SK-N-MC (cell line): ENCODE measurements around the gene MTMR3.
A peak's percentile ranks its signal among the peaks of the same experiment; 100 is the strongest.

Experiments
- DNase-seq: peaks from one replicate; pipeline ENCODE4 v3.0.0-alpha.2; 2011; ENCODE audit warnings: low read depth, low spot score
- H3K27ac ChIP-seq: fragments of 200-600 bp; sonication (generic); 2 replicates; pipeline ENCODE4 v1.5.1; 2016; ENCODE audit warnings: mixed run types
- H3K36me3 ChIP-seq: fragments of 200-600 bp; sonication (generic); 2 replicates; pipeline ENCODE4 v1.6.1; 2017; ENCODE audit warnings: antibody characterized with exemption, low read length, mixed read lengths; ENCODE audit not compliant: insufficient read depth
- H3K4me3 ChIP-seq: fragments of 200-600 bp; sonication (generic); 2 replicates; pipeline ENCODE4 v1.5.1; 2016
- H3K9ac ChIP-seq: fragments of 200-600 bp; sonication (generic); 2 replicates; pipeline ENCODE4 v1.8.0; 2017; ENCODE audit warnings: mixed run types, mixed read lengths; ENCODE audit not compliant: insufficient read length
- H3K9me3 ChIP-seq: fragments of 200-600 bp; sonication (generic); 2 replicates; pipeline ENCODE4 v1.6.1; 2017; ENCODE audit warnings: low read depth, mild to moderate bottlenecking, antibody characterized with exemption, low read length, moderate library complexity, mixed read lengths
- EZH2 ChIP-seq: fragments of 200-600 bp; sonication (generic); IDR thresholded peaks from one replicate; pipeline ENCODE4 v1.6.1; 2017; ENCODE audit warnings: antibody characterized with exemption
- FOXP2 ChIP-seq: optimal IDR thresholded peaks from 2 replicates; pipeline ENCODE3; 2011; ENCODE audit warnings: mild to moderate bottlenecking, moderate library complexity; ENCODE audit not compliant: insufficient read depth; ENCODE audit errors: extremely low read length, control extremely low read depth
- POLR2AphosphoS5 ChIP-seq: IDR thresholded peaks from 2 replicates; pipeline ENCODE4 v1.6.1; 2012; ENCODE audit warnings: mild to moderate bottlenecking, low read depth, low read length, borderline replicate concordance

The MTMR3 gene

DNA sequence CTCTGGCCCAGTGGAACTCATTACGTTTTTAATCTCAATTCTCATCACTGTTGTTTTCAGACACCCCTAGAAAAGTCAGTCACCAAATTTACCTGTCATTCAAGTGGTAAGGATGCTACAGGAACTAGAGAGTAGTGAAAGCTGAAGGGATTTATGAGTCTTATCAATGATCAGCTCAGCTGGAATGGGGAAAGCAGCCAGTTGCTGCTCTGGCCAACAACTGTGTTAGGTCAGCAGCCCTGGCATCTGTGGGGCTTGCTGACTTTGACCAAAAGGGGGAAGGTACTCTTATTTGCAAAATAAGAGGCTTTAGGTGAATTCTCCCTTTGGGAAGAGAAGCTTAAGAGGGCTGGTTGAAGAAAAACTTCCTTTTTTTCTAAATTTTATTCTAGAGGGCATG, 121.1 kb downstream of the MTMR3 start:
- no peak for TF ChIP-seq EZH2
- no peak for TF ChIP-seq FOXP2
- no peak for TF ChIP-seq POLR2AphosphoS5
- DNase-seq, result no peak
- Histone ChIP-seq H3K9me3 (no peaks in the 10 kb centered on the region), H3K36me3 (peaks cover 4% of the 10 kb centered on the region; the same call in 1 of the 2 replicates), H3K4me3 (no peak overlapping the region), H3K9ac (no peak overlapping the region), H3K27ac (no peak overlapping the region)

DNA sequence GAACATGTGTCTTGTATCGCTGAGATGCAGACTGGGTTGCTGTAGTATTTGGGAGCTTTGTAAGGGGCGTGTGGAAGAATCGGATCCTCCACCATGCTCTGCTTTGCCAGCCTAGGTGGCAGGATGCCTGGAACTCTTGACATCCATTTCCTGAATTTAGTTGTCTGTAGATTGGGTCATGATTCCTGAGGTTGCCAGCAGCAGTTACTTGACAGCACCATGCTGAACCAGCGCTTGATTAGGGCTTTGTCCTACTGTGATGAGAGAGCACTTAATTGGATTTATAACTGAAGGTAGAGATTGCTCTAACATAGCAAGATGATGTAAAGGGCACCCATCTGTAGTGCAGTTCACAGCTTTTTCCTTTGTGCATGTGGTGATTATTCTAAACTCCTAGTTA, 121.7 kb downstream of the MTMR3 start:
- Histone ChIP-seq H3K9me3 (no peaks in the 10 kb centered on the region), H3K27ac (no peak overlapping the region), H3K4me3 (no peak overlapping the region), H3K36me3 (no peaks in the 10 kb centered on the region), H3K9ac (no peak overlapping the region)
- no peak for DNase-seq
- TF ChIP-seq FOXP2 (no peak), EZH2 (no peak), POLR2AphosphoS5 (no peak)

DNA sequence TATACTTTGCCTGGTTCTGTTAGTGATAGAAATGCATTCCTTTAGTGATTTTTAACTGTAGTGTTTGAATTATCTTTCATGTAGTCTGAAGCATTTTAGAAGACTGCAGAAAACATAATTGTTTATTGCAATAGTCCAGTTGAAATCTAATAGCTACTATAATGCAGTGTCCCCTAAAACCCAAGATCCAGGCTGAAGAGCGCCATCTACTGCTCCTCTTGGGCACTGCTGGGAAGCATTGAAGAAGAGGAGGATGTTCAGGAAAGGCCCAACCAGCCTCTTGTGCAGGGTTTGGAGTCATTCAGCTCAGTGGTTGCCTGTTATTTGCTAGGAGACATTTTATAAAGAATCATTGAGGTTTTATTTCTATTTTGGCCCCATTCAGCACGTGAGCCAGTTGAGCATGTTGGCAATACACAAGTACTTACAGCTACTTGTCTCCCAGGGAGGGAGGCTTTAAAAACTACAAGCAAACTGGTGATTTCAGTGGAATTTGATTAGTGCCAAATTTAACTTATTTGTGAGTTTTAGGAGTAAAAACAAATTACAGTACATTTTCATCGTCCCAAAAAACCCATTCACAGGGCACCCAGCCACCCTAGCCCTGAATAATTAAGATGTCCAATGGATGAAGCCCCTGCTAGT, 122.4 kb downstream of the MTMR3 start:
- H3K27ac ChIP-seq, result no peak overlapping the region
- H3K4me3 ChIP-seq, result no peak overlapping the region
- no peaks in the 10 kb centered on the region for H3K36me3 ChIP-seq
- H3K9ac ChIP-seq, result no peak overlapping the region
- H3K9me3 ChIP-seq, result no peaks in the 10 kb centered on the region
- TF ChIP-seq FOXP2 (no peak), EZH2 (no peak), POLR2AphosphoS5 (no peak)
- no peak for DNase-seq

DNA sequence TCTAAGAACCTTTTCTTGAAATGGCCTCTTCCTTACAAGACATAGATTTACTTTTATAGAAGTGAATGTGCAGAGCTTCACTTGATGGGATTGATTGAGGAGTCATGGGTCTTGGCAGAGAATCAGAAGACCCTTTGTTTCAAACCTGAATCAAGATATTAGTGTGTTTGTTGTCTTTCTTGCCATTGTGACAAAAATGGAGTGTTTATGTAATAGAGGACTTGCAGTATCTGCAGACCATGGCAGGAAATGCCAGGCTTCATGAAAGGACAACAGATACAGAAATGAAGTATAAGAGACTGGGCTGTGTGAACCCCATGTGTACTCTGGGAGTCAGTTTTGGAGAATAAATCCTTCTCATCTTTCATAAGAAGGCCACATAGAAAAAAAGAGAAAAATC, 124.4 kb downstream of the MTMR3 start:
- no peak for DNase-seq
- no peaks in the 10 kb centered on the region for H3K9me3 ChIP-seq
- no peak overlapping the region for H3K27ac ChIP-seq
- no peak overlapping the region for H3K4me3 ChIP-seq
- H3K36me3 ChIP-seq, result peaks cover 2% of the 10 kb centered on the region; the same call in 1 of the 2 replicates
- H3K9ac ChIP-seq, result no peak overlapping the region
- no peak for TF ChIP-seq FOXP2

DNA sequence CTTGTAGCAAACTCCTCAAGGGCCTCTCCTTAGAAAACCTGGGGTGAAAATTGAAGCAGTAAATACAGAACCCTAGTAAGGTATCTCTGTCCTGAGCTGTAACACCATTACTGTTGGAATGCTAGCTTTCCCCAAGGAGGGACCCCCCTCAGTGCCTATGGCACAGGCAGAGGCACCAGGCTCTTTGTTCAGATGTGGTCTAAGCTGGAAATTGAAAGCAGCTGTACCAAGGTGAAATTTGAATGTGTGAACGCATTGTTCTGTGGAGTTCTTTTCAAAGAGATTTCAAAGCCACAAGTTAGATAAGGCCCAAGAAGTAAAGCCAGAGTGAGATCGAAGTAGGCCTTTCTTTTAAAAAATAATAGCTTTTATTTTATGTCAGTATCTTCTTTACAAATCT, 125.4 kb downstream of the MTMR3 start:
- Histone ChIP-seq H3K9me3 (no peaks in the 10 kb centered on the region), H3K4me3 (no peak overlapping the region), H3K9ac (no peak overlapping the region), H3K36me3 (peaks cover 5% of the 10 kb centered on the region; the same call in 1 of the 2 replicates), H3K27ac (no peak overlapping the region)
- TF ChIP-seq FOXP2 (no peak), POLR2AphosphoS5 (no peak), EZH2 (no peak)
- no peak for DNase-seq

DNA sequence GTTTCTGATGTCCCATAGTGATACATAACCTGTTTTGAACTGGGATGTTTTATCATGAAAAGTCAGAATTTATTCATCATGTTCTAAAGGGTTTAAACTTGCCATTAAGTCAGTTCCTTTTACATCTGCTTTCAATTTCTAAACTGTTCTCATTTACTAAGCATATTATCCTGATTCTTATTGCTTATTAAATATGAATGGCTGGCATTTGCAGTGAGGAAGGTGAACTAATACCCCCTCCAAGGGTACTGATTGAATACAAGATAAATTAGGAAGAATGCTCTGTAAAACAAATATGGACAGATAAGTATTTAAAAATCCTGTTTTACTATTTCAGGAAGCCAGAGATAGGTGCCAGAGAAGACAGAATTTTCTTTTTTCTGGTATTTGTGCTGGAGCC, 126.5 kb downstream of the MTMR3 start:
- peaks cover 5% of the 10 kb centered on the region; the same call in 1 of the 2 replicates for H3K36me3 ChIP-seq
- peak overlapping the region; percentile 2 for H3K9ac ChIP-seq
- DNase-seq, result no peak
- H3K4me3 ChIP-seq, result no peak overlapping the region
- no peaks in the 10 kb centered on the region for H3K9me3 ChIP-seq
- H3K27ac ChIP-seq, result peak overlapping the region; percentile 39; the same call in 1 of the 2 replicates
- TF ChIP-seq FOXP2 (no peak), POLR2AphosphoS5 (no peak), EZH2 (no peak)

DNA sequence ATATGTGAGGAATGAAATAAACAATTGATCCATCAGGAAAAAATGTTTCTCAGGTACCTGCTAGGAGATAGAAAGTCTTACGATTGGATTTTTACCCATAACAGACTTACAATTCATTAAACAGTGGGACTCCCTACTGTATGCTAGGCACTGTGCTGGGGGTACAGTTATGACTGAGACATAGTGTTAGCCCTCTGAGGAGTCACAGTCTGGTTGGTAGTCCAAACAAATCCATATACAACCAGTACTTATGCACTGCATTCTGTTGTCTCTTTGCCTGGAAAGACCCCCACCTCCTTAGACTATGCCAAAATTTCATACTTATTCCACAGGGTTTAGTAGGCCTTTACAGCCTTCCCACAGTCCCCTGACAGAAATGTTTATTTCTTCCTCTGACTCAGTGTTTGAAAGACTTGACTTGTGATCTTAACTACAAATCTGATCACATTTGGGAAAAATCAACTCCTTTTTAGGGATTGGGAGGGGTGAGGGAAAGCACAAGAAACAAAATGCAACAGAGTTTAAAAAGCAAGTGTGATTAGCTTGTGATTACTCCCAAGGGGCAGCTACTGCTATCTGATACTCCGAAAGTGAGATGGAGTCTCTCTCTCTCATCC, 127.9 kb downstream of the MTMR3 start:
- Histone ChIP-seq H3K36me3 (peaks cover 10% of the 10 kb centered on the region; the same call in 1 of the 2 replicates), H3K9me3 (no peaks in the 10 kb centered on the region), H3K27ac (no peak overlapping the region), H3K4me3 (no peak overlapping the region), H3K9ac (no peak overlapping the region)
- TF ChIP-seq POLR2AphosphoS5 (no peak), FOXP2 (no peak), EZH2 (no peak)
- no peak for DNase-seq

DNA sequence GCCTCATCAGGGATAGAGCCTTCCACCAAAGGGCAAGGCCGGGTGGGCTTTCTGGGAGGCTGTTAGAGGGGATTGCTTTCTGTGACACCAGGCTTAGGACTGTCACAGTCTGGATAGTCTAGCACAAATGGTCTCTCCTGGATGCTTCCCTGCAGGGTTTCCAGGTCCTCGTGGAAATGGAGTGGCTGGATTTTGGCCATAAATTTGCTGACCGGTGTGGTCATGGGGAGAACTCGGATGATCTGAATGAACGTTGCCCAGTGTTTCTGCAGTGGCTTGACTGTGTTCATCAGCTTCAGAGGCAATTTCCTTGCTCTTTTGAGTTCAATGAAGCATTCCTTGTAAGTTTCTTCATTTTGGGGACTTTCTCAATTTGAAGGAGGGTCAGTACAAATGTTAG, 130.2 kb downstream of the MTMR3 start:
- no peaks in the 10 kb centered on the region for H3K9me3 ChIP-seq
- peaks cover 17% of the 10 kb centered on the region; the same call in 1 of the 2 replicates for H3K36me3 ChIP-seq
- no peak overlapping the region for H3K27ac ChIP-seq
- H3K9ac ChIP-seq, result no peak overlapping the region
- H3K4me3 ChIP-seq, result no peak overlapping the region
- TF ChIP-seq POLR2AphosphoS5, result no peak
- no peak for TF ChIP-seq FOXP2
- no peak for TF ChIP-seq EZH2
- no peak for DNase-seq
